Activated CD4-positive, alpha-beta T cell treated with anti-CD3 and anti-CD28 coated beads, Interleukin-10, Interleukin-2, amounts not matched to agents 100 ng/mL and 50 ng/mL, durations not matched to agents 16 hours and 8 hours (primary cell): ENCODE measurements around the gene RAET1E.
"Not testable (repeated sequence)": the region's sequence is repeated elsewhere in the genome, so short reads cannot be mapped to it uniquely, and the experiment has no call there.

Source experiments
- DNase-seq: peaks from one replicate; pipeline ENCODE4 v3.0.0-alpha.2; 2020

The RAET1E gene

GRCh38 chr6:149887343-149887742 lies 10.6 kb downstream of the RAET1E start:
- no peak for DNase-seq

GRCh38 chr6:149885888-149886287 lies 12.0 kb downstream of the RAET1E start:
- DNase-seq: no peak

GRCh38 chr6:149884617-149885016 lies 13.3 kb downstream of the RAET1E start:
- DNase-seq: no peak

GRCh38 chr6:149884215-149884614 lies 13.7 kb downstream of the RAET1E start:
- no peak for DNase-seq

- DNase-seq: no peak
Observed at GRCh38 chr6:149881860-149882259, 16.1 kb downstream of the RAET1E start.

- DNase-seq: no peak
Observed at GRCh38 chr6:149881066-149881766, 16.7 kb downstream of the RAET1E start.

GRCh38 chr6:149877659-149878058 lies 20.3 kb downstream of the RAET1E start:
- no peak for DNase-seq

- no peak for DNase-seq
Observed at GRCh38 chr6:149876241-149876933, 21.5 kb downstream of the RAET1E start.

GRCh38 chr6:149872233-149872632 lies 25.7 kb downstream of the RAET1E start:
- no peak for DNase-seq

- DNase-seq: no peak
Observed at GRCh38 chr6:149871182-149871581, 26.7 kb downstream of the RAET1E start.

GRCh38 chr6:149869275-149869892 lies 28.5 kb downstream of the RAET1E start:
- DNase-seq: no peak

GRCh38 chr6:149867876-149868640 lies 29.9 kb downstream of the RAET1E start:
- no peak for DNase-seq

GRCh38 chr6:149864578-149865535 lies 33.1 kb downstream of the RAET1E start:
- DNase-seq: peak; percentile 62

GRCh38 chr6:149863698-149864577 lies 34.0 kb downstream of the RAET1E start, which contains the start of gene LRP11:
Gene LRP11 (minus strand): TSS chr6:149864359. CDS start chr6:149864020, 339 bp downstream.
- DNase-seq: peak; percentile 89

GRCh38 chr6:149862922-149863697 lies 34.8 kb downstream of the RAET1E start:
- DNase-seq: peak; percentile 47

- DNase-seq: not testable (repeated sequence)
Observed at GRCh38 chr6:149862424-149862738, 35.5 kb downstream of the RAET1E start.

GRCh38 chr6:149861603-149862423 lies 36.1 kb downstream of the RAET1E start:
- no peak for DNase-seq

GRCh38 chr6:149860834-149861602 lies 36.9 kb downstream of the RAET1E start:
- no peak for DNase-seq

GRCh38 chr6:149860513-149860833 lies 37.4 kb downstream of the RAET1E start:
- DNase-seq: no peak
